ENCODE results near the gene TNIP1.

DNA sequence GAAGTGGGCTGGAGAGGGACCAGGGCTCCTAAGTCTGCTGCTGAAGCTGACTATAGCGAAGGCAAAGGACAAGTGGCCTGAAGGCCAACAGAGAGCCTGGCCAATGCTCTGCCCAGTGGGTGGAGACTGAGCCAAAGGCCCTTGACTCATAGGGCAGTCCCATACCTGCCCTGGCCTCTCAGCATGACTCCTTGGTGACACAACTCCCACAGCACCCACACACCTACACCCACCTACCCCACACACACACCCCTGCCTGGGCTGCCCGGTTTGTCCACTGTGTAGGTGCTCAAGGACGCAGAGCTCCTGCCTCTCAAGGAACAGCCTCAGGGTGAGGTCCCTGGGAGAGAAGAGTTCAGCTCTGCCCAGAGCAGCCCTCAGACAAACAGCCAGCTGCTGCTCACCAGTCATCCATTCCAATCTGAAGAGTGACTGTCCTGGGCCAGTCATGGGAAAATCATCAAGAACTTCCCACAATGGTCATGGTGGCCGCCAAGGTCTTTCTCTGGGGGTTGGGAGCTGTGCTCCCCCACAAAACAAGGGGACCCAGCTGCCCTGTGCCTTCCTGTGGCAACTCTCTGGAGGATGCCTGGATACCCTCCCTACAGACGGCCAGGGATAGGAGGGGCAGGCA is 5.0 kb downstream of the TNIP1 start:
- no peak for TF ChIP-seq POLR2A (IDR thresholded peaks at IDR 0.05; ENCODE audit: low read depth, low read length)
- TF ChIP-seq POLR2AphosphoS5 (IDR thresholded peaks at IDR 0.05; ENCODE audit: low read depth, low read length), result 0 out of 2 replicates have a peak, but pooled peaks have one; percentile 22
- no peak for TF ChIP-seq TAF1 (IDR thresholded peaks at IDR 0.05; ENCODE audit: borderline replicate concordance, low read depth, low read length)

Data from GM12892 (cell line).